DMS 273 (cell line): Measurements from ENCODE around the gene FOXD1.
"Not testable (repeated sequence)": the region's sequence is repeated elsewhere in the genome, so short reads cannot be mapped to it uniquely, and the experiment has no call there.

ENCODE experiments used
- DNase-seq: peaks from one replicate; lab custom pipeline; 2025; ENCODE audit not compliant: unreplicated experiment; lab: John Stamatoyannopoulos, UW

The FOXD1 gene

DNA sequence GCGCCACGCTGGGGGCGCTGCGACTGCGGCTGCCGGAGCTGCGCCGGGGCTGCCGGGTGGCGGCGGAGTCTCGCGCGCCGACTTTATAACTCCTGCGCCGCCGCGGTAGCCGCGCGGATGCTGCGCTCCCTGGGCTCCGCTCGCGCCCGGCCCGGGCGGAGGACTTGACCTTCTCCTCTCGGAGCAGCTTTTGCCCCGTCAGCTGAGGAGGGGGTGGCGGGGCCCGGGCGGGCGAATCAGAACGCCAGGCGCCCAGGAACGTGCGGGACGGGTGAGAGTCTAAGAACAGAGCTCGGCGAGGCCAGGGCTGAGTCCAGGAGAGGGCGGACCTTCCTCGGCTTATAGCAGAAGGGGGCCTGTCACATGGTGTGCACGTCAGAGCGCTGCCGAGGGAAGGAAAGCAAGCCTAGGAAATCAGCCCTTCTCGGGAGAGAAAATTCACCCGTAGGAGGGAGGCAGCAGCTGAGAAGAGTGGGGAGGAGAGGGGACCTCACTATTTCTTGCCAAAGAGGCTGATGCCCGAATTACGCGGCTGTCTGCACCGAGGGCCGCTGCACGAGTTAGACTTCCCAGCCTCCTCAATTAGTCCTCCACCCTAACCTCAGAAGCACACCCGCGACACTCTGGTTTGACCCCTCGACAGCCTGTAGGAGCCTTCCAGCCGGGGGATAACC is at the start of gene FOXD1:
Gene FOXD1, minus strand, starts transcription at position 315 of the 674 bp plus-strand sequence. CDS start 415 bp downstream, outside the sequence.
- DNase-seq, result peak; percentile 97

DNA sequence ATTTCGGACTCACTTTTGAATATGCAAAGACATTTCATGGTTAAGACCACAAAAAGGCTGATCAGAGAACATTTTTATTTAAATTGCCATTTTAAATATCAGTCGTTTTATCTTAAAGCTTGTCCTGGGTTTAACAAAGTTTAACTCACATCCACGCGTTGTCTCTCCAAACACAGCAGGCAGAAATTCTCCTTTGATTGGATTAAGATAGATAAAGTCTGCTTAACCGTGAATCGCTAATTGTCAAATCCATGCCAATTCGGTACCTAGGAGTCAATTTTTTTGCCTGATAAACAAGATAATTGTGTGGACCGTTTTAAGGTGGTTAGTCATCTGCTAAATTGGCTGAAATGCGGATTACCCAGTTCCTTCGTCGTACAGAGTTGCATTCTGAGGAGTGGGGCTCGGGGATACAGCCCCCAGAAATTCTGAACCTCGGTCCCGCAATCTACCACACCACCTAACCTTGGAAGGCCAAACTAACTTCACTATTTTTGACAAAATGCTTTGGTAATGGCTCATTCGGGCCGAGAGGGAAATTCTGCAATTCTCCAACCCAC is 49.0 kb upstream of the FOXD1 start:
- peak; percentile 53 for DNase-seq

DNA sequence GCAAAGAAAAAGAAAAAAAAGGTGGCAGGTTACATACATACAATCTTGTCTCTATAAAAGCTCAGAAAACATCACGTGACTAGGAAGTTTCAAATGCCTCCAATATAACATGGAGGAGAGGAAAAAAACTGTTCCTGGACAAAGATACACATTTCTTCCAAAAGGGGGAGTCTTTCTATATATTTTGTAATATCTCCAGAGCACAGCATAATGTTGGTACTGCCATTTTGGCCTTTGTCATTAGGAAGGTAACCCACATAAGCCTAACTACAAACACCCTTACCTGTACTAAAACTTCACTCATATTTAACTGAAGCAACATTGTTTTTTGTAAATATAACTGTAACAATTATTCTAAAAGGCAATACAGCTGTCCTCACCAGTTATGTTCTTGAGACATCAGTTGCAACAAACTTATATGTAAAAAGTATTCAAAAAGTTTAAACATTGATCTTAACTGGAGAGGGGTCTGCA is 48.4 kb upstream of the FOXD1 start:
- peak; percentile 92 for DNase-seq

DNA sequence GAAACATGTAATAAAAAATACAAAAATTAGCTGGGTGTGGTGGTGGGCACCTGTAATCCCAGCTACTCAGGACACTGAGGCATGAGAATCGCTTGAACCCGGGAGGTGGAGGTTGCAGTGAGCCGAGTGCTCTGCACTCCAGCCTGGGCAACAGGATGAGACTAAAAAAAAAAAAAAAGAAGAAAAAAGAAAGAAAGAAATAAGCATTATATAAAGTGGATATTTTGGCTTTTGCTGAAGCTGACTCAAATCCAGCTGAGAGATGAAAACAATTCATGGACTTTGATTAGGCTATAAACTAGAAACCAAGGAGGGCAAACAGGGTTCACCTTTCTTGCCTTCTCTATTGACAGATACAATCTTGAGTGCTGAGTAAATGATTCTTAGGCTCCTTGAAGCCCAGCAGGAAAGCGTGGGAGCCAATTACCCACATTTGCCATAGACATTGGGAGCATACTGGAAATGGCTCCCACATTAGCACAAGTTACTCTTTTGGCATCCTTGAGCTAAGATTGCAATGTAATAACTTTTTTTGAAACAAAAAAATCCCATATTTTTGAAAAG is 47.3 kb upstream of the FOXD1 start:
- DNase-seq, result no peak

DNA sequence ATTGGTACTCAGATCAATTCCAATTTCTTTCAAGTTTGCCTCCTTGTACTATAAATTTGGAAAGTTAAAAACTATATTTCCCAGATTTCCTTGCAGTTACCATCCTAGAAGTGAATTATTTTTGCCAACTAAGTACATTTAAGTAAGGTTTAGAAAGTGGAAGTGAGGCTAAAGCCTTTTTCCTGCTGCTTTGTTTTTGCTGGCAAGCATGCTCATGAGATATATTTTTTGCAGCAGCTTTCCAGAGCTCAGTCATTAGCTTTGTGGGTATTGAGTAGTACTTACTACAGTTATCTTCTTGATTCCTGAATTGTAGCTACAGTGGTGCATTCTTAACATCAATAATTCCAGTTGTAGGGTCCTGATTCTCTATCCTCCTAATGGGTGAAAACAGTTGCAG is 46.1 kb upstream of the FOXD1 start:
- no peak for DNase-seq

DNA sequence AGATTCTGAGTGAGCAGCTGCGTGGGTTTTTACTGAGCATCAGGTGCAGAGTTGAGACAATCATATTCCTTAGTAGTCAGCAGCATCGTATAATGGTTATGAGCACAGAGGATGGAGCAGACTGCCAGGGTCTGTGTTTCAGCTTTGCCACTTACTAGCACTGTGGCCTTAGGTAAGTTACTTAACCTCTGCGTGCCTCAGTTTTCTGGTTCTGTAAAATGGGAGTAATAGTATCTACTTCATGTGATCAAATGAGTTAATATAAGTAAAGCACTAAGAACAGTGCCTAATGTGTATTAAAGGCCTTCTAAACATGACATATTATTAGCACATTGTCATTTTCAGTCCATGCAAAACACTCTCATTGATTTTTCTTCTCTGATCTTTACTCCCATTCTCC is 44.8 kb upstream of the FOXD1 start:
- no peak for DNase-seq

DNA sequence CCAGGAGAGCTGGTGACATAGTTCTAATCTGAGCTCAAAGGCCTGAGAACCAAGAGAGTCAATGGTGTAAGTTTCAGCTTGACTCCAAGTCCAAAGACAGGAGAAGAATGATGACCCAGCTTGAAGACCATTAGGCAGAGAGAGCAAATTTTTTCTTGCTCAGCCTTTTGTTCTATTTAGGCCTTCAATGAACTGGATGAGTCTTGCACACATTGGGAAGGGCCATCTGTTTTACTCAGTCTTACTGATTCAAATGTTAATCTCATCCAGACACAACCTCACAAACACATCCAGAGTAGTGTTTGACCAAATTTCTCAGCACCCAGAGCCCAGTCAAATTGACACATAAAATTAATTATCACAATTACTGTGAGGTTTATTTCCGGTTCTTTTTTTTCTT is 42.6 kb upstream of the FOXD1 start:
- DNase-seq, result no peak

DNA sequence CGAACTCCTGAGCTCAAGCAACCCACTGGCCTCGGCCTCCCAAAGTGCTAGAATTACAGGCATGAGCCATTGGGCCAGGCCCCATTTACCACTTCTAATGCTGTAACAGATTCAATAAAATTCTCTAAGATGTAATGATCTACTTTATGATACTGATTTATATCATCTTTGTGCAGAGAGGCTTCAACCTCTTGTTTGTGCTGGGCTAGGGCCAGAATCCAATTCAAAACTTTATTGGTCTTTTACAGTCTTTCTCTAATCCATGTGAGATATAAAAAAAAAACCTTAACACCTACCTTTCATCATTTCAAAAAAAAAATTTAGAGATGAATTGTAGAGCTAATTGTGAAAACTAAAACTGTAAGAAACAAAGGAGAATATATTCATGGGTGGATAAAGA is 41.5 kb upstream of the FOXD1 start:
- no peak for DNase-seq

DNA sequence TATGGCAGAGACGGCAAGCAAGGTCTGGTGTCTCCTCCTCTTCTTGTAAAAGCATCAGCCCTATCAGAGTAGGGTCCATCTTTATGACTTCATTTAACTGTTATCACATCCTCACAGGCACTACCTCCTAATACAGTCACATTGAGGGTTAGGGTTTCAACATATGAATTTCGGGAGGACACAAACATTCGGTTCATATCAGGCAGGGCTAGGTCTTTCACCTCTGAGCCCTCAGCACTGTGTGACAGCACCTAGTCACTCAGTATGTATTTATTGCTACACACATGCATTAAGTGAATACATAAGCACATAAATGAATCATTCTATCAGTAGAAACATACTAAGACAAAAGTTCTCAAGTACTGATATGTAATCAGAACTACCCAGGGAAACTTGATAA is 40.2 kb upstream of the FOXD1 start:
- DNase-seq, result no peak

DNA sequence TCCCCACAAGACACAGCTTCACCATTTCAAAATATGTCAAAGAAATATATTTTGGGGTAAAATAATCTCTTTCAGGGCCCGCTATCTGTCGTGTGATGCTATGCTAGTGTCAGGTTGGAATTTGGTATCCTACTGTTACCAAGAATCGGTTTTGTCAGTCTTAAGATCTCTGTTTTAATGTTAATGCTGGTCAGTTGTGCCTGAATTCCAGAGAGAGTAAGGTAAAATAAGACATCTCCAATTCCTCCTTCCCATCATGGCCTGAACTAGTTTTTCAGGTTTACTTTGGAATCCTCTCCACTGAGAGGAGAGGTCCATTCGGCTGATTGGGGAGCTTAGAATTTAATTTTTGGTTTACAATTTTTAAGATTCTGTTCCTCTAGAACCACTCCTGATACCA is 39.2 kb upstream of the FOXD1 start:
- no peak for DNase-seq

DNA sequence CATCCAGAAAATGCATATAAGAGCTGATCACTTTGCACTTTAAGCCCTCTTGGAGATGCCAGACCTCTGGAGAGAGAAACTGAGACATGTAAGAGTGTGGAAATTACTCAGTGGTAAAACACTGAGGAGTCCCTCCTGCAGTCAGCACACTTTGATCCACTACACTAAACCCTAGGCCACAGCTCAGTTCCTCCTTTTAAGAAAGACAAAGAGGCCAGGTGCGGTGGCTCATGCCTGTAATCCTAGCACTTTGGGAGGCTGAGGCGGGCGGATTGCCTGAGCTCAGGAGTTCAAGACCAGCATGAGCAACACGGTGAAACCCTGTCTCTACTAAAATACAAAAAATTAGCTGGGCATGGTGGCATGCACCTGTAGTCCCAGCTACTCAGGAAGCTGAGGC is 38.7 kb upstream of the FOXD1 start:
- not testable (repeated sequence) for DNase-seq

DNA sequence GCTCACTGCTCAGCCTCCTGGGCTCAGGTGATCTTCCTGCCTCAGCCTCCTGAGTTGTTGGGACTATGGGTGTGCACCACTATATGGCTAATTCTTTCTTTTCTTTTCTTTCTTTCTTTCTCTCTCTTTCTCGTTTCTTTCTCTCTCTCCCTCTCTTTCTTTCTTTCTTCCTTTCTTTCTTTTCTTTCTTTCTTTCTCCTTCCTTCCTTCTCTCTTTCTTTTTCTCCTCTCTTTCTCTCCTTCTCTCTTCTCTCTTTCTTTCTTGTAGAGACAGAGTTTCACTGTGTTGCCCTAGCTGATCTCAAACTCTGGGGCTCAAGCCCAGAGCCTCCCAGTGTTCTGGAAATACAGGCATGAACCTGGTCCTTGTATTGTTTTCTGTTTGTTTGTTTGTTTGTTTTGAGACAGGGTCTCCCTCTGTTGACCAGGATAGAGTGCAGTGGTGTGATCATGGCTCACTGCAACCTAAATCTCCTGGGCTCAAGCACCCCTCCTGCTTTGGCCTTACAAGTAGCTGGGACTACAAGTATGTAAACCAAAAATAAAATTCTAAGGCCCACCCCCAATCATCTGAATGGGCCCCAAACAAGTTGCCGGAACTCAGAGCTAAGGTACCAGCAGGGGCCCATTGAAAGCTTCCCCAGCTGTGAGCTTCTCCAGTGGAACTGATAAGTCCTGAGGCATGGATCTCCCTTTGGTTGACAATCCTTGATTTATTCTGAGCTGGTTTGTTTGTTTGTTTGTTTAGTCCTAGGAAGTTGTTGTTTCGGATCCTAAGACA is 37.7 kb upstream of the FOXD1 start:
- DNase-seq, result no peak

DNA sequence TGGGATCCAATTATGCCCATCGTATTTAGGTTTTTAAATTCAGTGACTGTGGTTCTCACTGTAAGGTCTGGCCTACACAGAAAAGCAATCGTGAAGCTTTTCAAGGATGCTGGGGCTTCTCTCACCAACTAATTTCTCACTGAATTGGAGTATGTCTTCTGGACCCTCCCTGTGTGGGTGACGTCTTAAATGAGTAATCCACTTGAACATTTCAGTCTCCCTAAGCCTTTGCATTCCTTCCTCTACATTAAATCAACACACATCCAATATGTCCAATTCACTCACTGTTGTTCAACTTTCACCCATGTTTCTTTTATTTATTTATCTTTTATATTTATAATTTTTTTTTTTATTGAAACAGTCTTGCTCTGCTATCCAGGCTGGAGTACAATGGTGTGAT is 37.1 kb upstream of the FOXD1 start:
- DNase-seq, result no peak

DNA sequence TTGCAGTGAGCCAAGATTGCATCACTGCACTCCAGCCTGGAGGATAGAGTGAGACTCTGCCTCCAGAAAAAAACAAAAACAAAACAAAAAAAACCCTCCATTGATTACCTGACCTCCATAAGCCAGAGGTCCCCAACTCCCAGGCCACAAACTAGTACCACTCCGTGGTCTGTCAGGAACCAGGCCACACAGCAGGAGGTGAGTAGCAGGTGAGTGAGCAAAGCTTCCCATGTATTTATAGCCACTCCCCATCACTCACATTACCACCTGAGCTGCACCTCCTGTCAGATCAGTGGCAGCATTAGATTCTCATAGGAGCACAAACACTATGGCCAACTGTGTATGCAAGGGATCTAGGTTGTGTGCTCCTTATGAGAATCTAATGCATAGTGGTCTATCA is 35.9 kb upstream of the FOXD1 start:
- no peak for DNase-seq

DNA sequence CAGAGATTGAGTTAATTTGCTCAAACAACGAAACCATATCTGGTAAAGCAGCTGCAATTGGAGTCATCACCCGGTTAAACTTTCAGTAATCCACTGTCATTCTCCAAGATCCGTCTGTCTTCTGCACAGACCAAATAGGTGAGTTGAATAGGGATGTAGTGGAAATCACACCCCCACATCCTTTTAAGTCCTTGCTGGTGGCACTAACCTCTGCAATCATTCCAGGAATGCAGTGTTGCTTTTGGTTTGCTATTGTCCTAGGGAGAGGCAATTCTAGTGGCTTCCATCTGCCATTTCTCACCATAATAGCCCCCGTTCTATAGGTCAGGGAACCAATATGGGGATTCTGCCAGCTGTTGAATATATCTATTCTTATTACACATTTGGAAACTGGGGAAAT is 35.1 kb upstream of the FOXD1 start:
- DNase-seq, result no peak

DNA sequence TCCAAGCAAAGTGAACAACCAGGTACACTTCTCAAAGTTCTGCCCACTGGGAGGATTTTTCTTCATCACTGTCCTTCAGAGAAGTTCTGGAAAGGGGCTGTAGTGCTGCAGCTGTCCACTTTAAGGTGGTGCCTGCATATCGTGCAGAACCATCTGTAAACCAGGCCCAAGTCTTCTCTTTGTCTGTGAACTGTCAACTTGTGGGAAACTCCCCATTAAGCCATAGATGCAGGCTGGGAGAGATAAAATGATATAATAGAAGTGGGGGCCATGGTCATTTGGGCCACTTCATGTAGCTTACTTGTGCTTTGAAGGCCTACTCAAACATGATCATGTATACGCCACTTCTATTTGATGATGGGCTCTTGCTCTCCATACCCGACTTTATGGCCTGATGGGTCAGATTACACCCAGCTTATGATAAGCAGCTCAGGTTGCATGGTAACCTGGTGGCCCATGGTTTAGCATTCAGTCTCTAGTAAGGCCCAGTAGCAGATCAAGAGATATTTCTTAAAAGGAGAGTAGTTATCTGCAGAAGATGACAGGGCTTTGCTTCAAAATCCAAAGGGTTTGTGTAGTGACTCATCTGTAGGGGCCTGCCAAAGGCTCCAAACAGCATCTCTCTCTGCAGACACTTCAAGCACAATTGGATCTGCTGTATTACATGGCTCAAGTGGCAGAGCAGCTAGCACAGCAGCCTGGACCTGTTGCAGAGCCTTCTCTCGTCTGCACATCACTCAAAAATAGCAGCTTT is 34.0 kb upstream of the FOXD1 start:
- DNase-seq, result no peak

DNA sequence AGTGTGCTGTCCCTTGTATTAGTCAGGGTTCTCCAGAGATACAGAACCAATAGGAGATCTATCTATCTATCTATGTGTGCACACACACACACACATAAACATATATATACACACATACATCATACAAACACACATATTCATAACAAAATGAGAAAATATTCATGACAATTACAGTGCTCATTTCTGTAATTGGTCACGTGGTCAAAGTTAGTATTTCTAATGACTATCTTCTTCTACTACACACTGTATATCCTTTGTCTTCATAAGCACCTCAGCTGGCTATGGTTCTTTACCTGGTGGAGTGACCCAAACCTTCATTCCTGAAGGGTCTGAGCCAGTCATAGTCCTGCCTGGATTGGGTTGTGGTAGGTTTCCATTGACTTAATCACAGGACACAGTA is 31.9 kb upstream of the FOXD1 start:
- no peak for DNase-seq

DNA sequence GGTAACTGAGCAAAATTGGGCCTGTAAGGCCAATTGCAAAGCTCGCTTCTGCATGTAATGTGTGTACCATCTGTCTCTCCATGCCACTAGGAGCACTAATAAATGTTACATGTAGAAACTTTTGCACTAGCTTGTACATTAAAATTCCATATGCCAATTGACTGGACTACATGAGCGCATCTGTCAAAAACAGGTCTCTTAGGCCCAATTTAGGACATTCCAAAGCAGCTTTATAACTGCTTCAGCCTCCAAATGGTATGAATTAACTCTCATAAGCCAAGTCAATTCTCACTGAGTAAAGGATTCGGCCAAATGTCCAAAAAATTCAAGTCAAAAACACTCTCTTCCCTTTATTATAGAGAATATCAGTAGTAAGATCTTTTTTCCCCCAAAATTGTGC is 23.5 kb upstream of the FOXD1 start:
- no peak for DNase-seq

DNA sequence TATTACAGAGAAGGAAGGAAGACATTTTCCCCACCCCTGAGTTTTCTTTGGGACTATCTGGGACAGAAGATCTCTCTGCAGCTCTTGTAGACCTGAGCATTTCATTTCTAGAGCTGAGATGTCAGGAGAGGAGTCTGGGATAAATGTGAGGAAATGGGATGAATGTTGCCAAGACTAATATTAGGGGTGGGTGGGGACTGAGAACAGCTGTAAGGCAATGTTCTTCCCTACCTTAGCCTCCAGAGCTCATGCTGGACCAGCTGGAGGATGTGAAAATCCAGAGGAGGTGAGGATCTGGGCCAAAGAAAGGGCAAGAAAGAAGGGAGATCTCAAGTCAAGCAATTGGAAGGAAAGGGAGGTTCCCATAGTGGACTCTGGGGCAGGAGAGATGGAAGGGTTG is 23.1 kb upstream of the FOXD1 start:
- no peak for DNase-seq

DNA sequence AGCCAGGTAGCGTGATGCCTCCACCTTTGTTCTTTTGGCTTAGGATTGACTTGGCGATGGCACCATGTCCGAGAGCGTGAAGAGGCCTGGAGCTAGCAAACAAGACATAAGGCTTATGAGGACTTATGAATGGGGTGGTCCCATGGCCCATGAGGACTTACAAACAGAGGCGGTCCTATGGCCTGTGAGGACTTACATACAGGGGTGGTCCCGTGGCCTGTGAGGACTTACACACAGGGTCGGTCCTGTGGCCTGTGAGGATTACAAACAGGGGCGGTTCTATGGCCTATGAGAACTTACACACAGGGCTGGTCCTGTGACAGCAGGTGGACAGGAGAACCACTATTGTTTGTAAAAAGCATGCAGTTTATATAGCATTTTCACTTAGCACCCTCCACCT is 21.3 kb upstream of the FOXD1 start:
- DNase-seq, result no peak

DNA sequence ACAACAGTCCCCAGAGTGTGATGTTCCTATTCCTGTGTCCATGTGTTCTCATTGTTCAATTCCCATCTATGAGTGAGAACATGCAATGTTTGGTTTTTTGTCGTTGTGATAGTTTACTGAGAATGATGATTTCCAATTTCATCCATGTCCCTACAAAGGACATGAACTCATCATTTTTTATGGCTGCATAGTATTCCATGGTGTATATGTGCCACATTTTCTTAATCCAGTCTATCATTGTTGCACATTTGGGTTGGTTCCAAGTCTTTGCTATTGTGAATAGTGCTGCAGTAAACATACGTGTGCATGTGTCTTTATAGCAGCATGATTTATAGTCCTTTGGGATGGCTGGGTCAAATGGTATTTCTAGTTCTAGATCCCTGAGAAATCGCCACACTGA is 20.1 kb upstream of the FOXD1 start:
- DNase-seq, result not testable (repeated sequence)
